HFF-Myc (cell line): Measurements from ENCODE around the gene DGCR8.

Experiments
- DNase-seq: peaks from one replicate; pipeline ENCODE4 v3.0.0-alpha.2; 2011; ENCODE audit warnings: low read depth; ENCODE audit errors: extremely low read depth
- H3K4me3 ChIP-seq: replicated peaks from 2 replicates; pipeline ENCODE4 v1.5.1; 2011; ENCODE audit warnings: low read depth, mild to moderate bottlenecking, control low read depth, low read length
- CTCF ChIP-seq: IDR thresholded peaks from 2 replicates; pipeline ENCODE4 v1.5.1; 2012; ENCODE audit warnings: mild to moderate bottlenecking, low read depth, low read length, control low read depth; ENCODE audit errors: missing control alignments

The DGCR8 gene

GRCh38 chr22:20083157-20083890, 3.3 kb downstream of the DGCR8 start:
- DNase-seq: no peak
- 0 out of 2 replicates have a peak overlapping the region, but pooled peaks have one; percentile 2 for H3K4me3 ChIP-seq
- no peak for TF ChIP-seq CTCF

GRCh38 chr22:20083891-20084546, 4.0 kb downstream of the DGCR8 start:
- DNase-seq: no peak
- TF ChIP-seq CTCF: no peak
- no peak overlapping the region for H3K4me3 ChIP-seq

- TF ChIP-seq CTCF: peak; percentile 38
- DNase-seq: no peak
- H3K4me3 ChIP-seq: no peak overlapping the region
Observed at GRCh38 chr22:20084547-20085413, 4.7 kb downstream of the DGCR8 start.

GRCh38 chr22:20085651-20086050, 5.6 kb downstream of the DGCR8 start:
- TF ChIP-seq CTCF: no peak
- DNase-seq: no peak
- no peak overlapping the region for H3K4me3 ChIP-seq

- DNase-seq: no peak
- no peak overlapping the region for H3K4me3 ChIP-seq
- no peak for TF ChIP-seq CTCF
Observed at GRCh38 chr22:20086101-20086599, 6.1 kb downstream of the DGCR8 start.

GRCh38 chr22:20086763-20087162, 6.7 kb downstream of the DGCR8 start:
- DNase-seq: no peak
- TF ChIP-seq CTCF: no peak
- no peak overlapping the region for H3K4me3 ChIP-seq
